WTC11 (cell line): ENCODE data around the gene ERBB4. TPM values are rescaled to one million over a fixed set of nuclear protein-coding genes. Genes with fewer than 3 reads are reported as not detected.

Experiments
- ATAC-seq: fragments of 200-7000 bp; cut with Tn5 transposase; 2 replicates; pipeline ENCODE4 v1.10.0; 2021; ENCODE audit warnings: mild to moderate bottlenecking, moderate library complexity
- CTCF ChIA-PET: fragments of 300-600 bp; sonication (Branson Sonifier 250); formaldehyde crosslinking; loops from one replicate; lab custom pipeline; 2021; ENCODE audit warnings: antibody characterized with exemption; lab: Charles Lee
- POLR2A ChIA-PET: fragments of 350-600 bp; sonication (Branson Sonifier 250); formaldehyde crosslinking; loops from one replicate; lab custom pipeline; 2021; ENCODE audit warnings: antibody characterized with exemption; lab: Charles Lee
- DNase-seq: peaks from one replicate; pipeline ENCODE4 v3.0.0; 2021; ENCODE audit warnings: low spot score
- H3K27ac Mint-ChIP-seq: 2 replicates; pipeline ENCODE4 v1.8.0; 2021; ENCODE audit warnings: mixed read lengths
- H3K27me3 Mint-ChIP-seq: 2 replicates; pipeline ENCODE4 v1.8.0; 2021; ENCODE audit warnings: low read depth, mild to moderate bottlenecking, moderate library complexity, mixed read lengths
- H3K36me3 Mint-ChIP-seq: 2 replicates; pipeline ENCODE4 v1.8.0; 2021; ENCODE audit warnings: mixed read lengths
- H3K4me1 Mint-ChIP-seq: 2 replicates; pipeline ENCODE4 v1.8.0; 2022; ENCODE audit warnings: mixed read lengths
- H3K4me3 Mint-ChIP-seq: 2 replicates; pipeline ENCODE4 v1.8.0; 2021; ENCODE audit warnings: mild to moderate bottlenecking, moderate library complexity, mixed read lengths
- H3K9me3 Mint-ChIP-seq: 2 replicates; pipeline ENCODE4 v1.8.0; 2021; ENCODE audit warnings: mixed read lengths
- AFF4 ChIP-seq: sonication (generic); formaldehyde crosslinking; IDR thresholded peaks from 2 replicates; pipeline ENCODE4 v1.8.1; 2023; ENCODE audit warnings: mild to moderate bottlenecking, missing genetic modification reagents, borderline replicate concordance
- ATF6 ChIP-seq: sonication (generic); formaldehyde crosslinking; IDR thresholded peaks from 2 replicates; pipeline ENCODE4 v1.8.1; 2023; ENCODE audit warnings: mild to moderate bottlenecking, missing genetic modification reagents
- CDX4 ChIP-seq: fragments of 250-450 bp; sonication (Bioruptor Pico); IDR thresholded peaks from 2 replicates; pipeline ENCODE4 v1.9.0; 2021; ENCODE audit warnings: moderate library complexity, mild to moderate bottlenecking, inconsistent platforms, borderline replicate concordance
- E2F4 ChIP-seq: sonication (generic); formaldehyde crosslinking; IDR thresholded peaks from 2 replicates; pipeline ENCODE4 v1.8.1; 2022; ENCODE audit warnings: low read depth, mild to moderate bottlenecking, moderate library complexity, missing genetic modification reagents, borderline replicate concordance
- E2F5 ChIP-seq: sonication (generic); formaldehyde crosslinking; IDR thresholded peaks from 2 replicates; pipeline ENCODE4 v1.8.1; 2022; ENCODE audit warnings: mild to moderate bottlenecking, moderate library complexity, missing genetic modification reagents
- EMX1 ChIP-seq: fragments of 250-450 bp; sonication (Bioruptor Pico); IDR thresholded peaks from 2 replicates; pipeline ENCODE4 v1.8.0; 2021; ENCODE audit warnings: mild to moderate bottlenecking
- ERG ChIP-seq: fragments of 250-450 bp; sonication (Bioruptor Pico); IDR thresholded peaks from 2 replicates; pipeline ENCODE4 v1.8.0; 2021; ENCODE audit warnings: mild to moderate bottlenecking
- FOXJ3 ChIP-seq: sonication (generic); formaldehyde crosslinking; IDR thresholded peaks from 2 replicates; pipeline ENCODE4 v1.9.0; 2021; ENCODE audit warnings: missing genetic modification reagents, mild to moderate bottlenecking, borderline replicate concordance
- FOXP1 ChIP-seq: sonication (generic); formaldehyde crosslinking; IDR thresholded peaks from 2 replicates; pipeline ENCODE4 v1.8.0; 2022; ENCODE audit warnings: missing genetic modification reagents, mild to moderate bottlenecking, moderate library complexity, borderline replicate concordance
- FOXP4 ChIP-seq: sonication (generic); formaldehyde crosslinking; IDR thresholded peaks from 2 replicates; pipeline ENCODE4 v1.8.0; 2022; ENCODE audit warnings: mild to moderate bottlenecking, missing genetic modification reagents
- MLX ChIP-seq: sonication (generic); formaldehyde crosslinking; IDR thresholded peaks from 2 replicates; pipeline ENCODE4 v1.8.1; 2023; ENCODE audit warnings: mild to moderate bottlenecking, missing genetic modification reagents, moderate library complexity
- NFE2L1 ChIP-seq: sonication (generic); formaldehyde crosslinking; IDR thresholded peaks from 2 replicates; pipeline ENCODE4 v1.8.1; 2023; ENCODE audit warnings: missing genetic modification reagents
- NFYB ChIP-seq: sonication (generic); formaldehyde crosslinking; conservative IDR thresholded peaks from 2 replicates; pipeline ENCODE4 v1.8.0; 2022; ENCODE audit warnings: low read depth, missing genetic modification reagents
- RORB ChIP-seq: fragments of 250-450 bp; sonication (Bioruptor Pico); IDR thresholded peaks from 2 replicates; pipeline ENCODE4 v1.9.0; 2021; ENCODE audit warnings: mild to moderate bottlenecking
- SOX15 ChIP-seq: fragments of 250-450 bp; sonication (Bioruptor Pico); IDR thresholded peaks from 2 replicates; pipeline ENCODE4 v1.9.0; 2021; ENCODE audit warnings: mild to moderate bottlenecking
- ZNF138 ChIP-seq: sonication (generic); formaldehyde crosslinking; conservative IDR thresholded peaks from 2 replicates; pipeline ENCODE4 v1.8.1; 2022; ENCODE audit warnings: mild to moderate bottlenecking, moderate library complexity, missing genetic modification reagents
- ZNF423 ChIP-seq: fragments of 250-450 bp; sonication (Bioruptor Pico); IDR thresholded peaks from 2 replicates; pipeline ENCODE4 v2.1.2; 2022; ENCODE audit warnings: mild to moderate bottlenecking, moderate library complexity
- total RNA-seq: library from RNA; stranded (reverse); gene quantifications from 3 replicates; pipeline ENCODE4 v1.2.3, GENCODE V29; 2021

The ERBB4 gene
- total RNA-seq, 1 experiment from 2014 or later, result 1.6 TPM

GRCh38 chr2:211611061-211611518, 927.5 kb downstream of the ERBB4 start:
- Mint-ChIP-seq H3K9me3 (no peaks in the 10 kb centered on the region), H3K27ac (no peak overlapping the region), H3K4me3 (no peak overlapping the region), H3K36me3 (no peaks in the 10 kb centered on the region), H3K4me1 (peaks cover 28% of the 10 kb centered on the region), H3K27me3 (no peaks in the 10 kb centered on the region)
- ChIA-PET CTCF (no interaction called here), POLR2A (no interaction called here)
- no peak for TF ChIP-seq CDX4 (CRISPR knock-in tag)
- TF ChIP-seq FOXP1 (CRISPR knock-in tag), result no peak
- no peak for TF ChIP-seq ERG
- TF ChIP-seq EMX1, result no peak
- no peak for TF ChIP-seq RORB
- no peak for TF ChIP-seq MLX (CRISPR knock-in tag)
- no peak for TF ChIP-seq ZNF138 (CRISPR knock-in tag)
- TF ChIP-seq NFE2L1 (CRISPR knock-in tag), result no peak
- no peak for TF ChIP-seq SOX15 (CRISPR knock-in tag)
- no peak for TF ChIP-seq NFYB
- no peak for TF ChIP-seq ATF6 (CRISPR knock-in tag)
- TF ChIP-seq E2F5, result no peak
- TF ChIP-seq FOXP4 (CRISPR knock-in tag), result no peak
- TF ChIP-seq ZNF423 (CRISPR knock-in tag), result no peak
- DNase-seq, result no peak
- ATAC-seq, result no peak

- H3K36me3 Mint-ChIP-seq, result no peaks in the 10 kb centered on the region
- H3K27me3 Mint-ChIP-seq, result no peaks in the 10 kb centered on the region
- H3K4me3 Mint-ChIP-seq, result no peak overlapping the region
- ChIA-PET POLR2A (no interaction called here), CTCF (no interaction called here)
- peak; percentile 85 for ATAC-seq
- H3K27ac Mint-ChIP-seq, result peak overlapping the region; percentile 14; the same call in 1 of the 2 replicates
- H3K9me3 Mint-ChIP-seq, result no peaks in the 10 kb centered on the region
- peaks cover 28% of the 10 kb centered on the region for H3K4me1 Mint-ChIP-seq
- peak; percentile 30 for DNase-seq
- TF ChIP-seq FOXJ3 (CRISPR knock-in tag) (no peak), E2F4 (CRISPR knock-in tag) (no peak), AFF4 (CRISPR knock-in tag) (no peak), ATF6 (CRISPR knock-in tag) (no peak)
Measured at GRCh38 chr2:211609127-211609526, 929.5 kb downstream of the ERBB4 start.
